NCI-H460 (cell line): ENCODE results near the gene MIA2. TPM values are rescaled to one million over a fixed set of nuclear protein-coding genes. Genes with fewer than 3 reads are reported as not detected.

ENCODE experiments used
- DNase-seq: peaks from one replicate; pipeline ENCODE4 v3.0.0-alpha.2; 2016; ENCODE audit warnings: low read depth; ENCODE audit errors: extremely low read depth
- total RNA-seq: library from RNA; depleted of rRNA; stranded (reverse); fragments of >200 nt; shearing (Covaris generic); gene quantifications from 2 replicates; pipeline ENCODE4 v1.2.3, GENCODE V29; 2014

Gene MIA2
- total RNA-seq, 1 experiment from 2014 or later = 72.8 TPM

DNA sequence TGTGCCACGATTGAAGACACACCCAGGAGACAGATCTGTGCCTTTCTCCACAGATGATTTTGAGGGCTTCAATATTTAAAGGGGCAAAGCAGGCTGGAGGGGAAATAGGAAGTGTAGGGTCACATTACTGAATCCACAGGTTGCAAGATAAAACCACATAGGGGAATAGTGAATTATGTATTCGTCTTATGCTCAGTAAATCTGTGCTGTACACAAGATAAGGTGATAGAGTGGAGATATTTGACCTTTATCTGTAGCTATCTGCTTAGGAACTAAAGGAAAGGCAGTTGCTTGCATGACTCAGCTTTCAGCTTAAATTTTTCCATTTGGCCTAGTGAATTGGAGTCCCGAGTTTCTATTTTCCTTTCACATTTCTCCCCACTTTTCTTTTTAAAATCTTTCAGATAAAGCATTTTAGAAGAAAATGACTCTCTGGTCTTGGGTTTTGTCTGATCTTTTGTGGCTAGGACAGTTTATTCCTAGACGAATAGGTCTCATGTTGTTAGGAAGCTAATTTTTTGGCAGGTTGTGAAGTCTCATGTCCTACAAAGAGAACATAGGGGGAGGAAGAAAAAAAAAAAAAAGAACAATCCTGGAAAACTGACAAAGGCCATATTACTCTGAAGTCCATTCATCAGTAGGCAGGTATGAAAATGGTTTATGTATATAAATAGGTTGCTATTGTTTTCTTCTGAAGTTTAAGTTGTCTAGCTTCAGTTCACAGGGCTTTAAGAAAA lies 143.1 kb downstream of the MIA2 start:
- DNase-seq = peak; percentile 40

DNA sequence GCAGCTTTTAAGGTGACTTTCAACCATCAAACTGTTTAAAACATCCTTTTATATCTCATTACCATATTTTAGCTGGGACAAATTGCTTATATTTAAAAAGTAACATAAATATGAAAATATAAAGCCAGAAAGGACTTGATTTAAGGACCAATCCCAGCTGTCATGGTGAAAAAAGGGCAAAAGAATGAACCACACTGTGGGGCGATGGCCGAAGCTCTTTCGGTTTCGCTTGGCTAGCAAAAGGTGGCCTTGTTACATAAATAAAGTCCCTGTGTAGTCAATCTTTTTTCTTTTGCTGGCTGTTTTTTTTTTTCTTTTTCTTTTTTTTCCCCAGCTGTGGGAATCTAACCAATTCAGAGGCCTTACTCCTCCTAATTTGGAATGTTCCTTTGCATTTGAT lies 147.7 kb downstream of the MIA2 start:
- no peak for DNase-seq

DNA sequence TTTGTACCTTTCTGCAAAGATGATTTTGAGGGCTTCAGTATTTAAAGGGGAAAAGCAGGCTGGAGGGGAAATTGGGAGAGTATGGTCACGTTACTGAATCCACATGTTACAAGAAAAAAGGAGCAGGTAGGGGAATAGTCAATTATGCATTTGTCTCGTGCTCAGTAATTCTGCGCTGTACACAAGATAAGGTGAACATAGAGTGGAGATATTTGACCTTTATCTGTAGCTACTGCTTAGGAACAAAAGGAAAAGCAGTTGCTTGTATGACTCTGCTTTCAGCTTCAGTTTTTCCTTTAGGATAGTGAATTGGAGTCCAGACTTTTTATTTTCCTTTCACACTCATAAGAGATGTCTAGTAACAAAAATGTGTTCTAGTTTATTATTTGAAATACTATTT lies 148.7 kb downstream of the MIA2 start:
- DNase-seq = no peak

DNA sequence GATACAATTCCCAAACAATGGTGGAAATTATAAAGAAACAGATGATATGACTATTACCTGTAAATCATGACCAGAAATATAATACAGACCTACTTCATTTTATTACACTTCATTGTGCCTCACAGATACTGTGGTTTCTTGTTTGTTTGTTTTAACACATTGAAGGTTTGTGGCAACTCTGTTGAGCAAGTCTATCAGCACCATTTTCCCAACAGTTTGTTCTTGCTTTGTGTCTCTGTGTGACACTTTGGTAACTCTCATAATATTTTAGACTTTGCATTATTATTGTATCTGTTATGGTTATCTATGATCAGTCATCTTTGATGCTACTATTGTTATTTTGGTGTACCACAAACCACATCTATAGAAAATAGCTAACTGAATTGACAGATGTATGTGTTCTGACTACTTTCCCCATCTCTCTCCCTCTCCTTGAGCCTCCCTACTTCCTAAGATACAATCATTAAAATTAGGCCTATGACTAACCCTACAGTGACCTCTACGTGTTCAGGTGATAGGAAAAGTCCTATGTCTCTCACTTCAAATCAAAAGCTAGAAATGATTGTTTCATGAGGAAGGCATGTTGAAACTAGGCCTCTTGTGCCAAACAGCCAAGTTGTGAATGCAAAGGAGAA lies 149.4 kb downstream of the MIA2 start:
- DNase-seq = no peak

DNA sequence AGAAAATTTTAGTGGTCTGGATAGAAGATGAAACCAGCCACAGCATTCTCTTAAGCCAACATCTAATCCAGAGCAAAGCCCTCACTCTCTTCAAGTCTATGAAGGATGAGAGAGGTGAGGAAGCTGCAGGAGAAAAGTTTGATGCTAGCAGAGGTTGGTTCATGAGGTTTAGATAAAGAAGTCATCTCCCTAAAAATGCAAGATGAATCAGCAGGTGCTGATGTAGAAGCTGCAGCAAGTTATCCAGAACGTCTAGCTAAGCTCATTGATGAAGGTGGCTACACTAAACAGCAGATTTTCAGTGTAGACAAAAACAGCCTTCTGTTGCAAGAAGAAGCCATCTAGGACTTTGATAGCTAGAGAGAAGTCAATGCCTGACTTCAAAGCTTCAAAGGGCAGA lies 150.0 kb downstream of the MIA2 start:
- DNase-seq = no peak

DNA sequence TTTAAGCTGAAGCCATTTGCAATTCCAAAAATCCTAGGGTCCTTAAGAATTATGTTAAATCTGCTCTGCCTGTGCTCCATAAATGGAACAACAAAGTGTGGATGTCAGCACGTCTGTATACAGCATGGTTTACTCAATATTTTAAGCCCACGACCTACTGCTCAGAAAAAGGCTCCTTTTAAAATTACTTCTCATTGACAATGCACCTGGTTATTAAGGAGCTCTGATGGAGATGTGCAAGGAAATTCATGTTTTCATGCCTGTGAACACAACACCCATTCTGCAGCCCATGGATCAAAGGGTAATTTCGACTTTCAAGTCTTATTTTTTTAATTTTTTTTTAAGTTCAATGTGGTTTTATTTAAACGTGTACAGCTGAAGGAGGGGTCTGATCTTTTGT lies 150.5 kb downstream of the MIA2 start:
- DNase-seq = no peak

DNA sequence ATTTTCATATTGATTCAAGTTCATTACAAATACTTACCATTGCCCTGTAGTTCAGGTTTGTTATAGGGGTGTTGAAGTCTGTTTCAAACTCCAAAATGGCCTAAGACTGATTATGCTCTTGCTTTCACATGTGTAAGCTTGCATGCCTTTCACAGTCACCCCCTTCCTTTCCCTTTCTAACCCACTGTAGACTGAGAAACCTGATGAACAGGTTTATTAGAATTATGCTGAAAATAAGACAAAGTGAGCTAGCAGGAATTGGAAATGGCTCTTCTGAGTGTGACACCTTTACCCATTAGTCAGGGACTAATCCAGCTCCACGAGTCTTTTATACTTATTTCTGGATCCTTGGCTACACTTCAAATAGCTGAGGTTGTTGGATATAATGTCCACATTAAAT lies 159.6 kb downstream of the MIA2 start:
- no peak for DNase-seq

DNA sequence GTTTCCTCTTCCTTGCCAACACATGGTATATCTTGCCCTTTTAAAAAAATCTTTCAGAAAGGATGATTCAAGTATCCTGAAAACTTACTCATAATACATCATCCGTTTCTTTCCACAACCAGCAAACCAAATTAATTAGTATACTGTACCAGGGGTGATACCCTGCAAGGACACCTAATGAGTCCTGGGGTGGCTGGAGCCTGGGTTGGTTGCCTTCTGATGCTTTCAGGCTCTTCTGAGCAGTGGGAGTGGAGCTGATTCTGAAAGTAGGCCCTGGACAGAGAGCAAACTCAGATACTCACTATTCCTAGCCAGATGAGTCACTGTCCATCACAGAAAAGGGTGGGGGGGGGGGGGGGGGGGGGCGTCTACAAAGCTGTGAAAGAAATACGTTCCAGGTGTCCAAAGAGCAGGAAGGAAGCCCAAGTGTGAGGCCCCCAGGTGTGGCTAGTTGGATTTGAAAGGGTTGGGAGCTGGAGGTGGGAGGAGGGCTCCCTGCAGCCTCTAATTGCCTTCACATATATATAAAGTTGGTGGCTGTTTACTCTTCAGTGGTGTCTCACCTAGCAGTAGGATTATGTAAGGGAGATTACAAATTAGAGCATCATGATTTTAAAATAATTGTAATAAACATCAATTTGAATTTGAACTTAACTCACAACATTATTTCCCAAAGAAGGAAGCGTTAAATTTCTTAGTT lies 162.0 kb downstream of the MIA2 start:
- no peak for DNase-seq

DNA sequence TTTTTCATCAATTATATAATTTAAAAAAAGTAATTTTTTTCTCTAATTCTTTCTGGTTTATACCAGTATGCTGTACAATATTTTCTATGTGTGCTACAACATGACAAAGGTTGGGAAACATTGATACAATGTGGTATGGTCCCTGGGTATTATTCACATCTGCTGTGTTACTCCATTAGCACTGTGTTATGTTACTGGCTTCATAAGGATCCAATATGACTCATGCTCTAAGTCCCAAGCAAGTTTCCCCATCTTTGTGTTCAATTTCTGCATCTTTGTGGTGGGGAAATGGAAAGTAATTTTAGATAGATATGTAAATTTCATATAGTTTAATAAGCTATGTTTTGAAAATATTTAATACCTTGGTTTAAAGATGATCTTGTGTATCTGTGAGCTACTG lies 162.7 kb downstream of the MIA2 start:
- no peak for DNase-seq

DNA sequence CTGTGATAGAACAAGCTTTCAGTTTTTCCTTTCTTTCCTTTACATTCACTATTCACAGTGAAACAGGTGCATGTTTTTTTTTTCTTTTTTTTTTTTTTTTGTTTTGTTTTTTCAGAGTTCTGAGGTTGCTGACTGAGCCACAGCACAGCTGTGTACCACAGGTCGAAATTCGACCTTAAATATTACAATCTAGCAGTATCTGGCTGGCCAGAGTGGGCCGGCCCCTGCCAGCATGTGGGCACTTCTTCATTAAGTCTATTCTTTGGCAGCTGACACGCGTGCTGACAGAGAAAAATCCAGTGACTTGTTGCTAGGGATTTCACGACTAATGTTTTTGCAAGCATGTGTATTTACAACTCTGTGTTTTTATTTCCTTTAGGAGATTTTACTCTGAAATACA lies 164.7 kb downstream of the MIA2 start:
- no peak for DNase-seq

DNA sequence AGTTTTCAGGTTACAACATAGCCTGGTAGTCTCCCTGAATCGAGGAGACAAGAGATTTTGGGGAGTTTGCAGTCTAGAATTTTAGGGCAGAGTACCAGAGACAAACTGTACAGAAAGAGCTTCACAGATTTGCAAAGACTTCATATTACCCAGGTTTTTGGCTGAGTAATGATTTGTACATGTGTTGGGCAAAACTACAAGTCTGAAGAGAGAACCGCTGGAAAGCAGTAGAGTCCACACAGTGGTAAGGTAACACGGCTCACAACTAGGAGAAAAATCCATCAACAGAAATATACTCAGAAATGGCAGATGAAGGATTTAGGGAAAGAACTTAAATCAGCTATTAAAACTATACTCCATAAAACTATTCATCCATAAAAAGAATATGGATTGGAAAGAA lies 172.8 kb downstream of the MIA2 start:
- DNase-seq = no peak

DNA sequence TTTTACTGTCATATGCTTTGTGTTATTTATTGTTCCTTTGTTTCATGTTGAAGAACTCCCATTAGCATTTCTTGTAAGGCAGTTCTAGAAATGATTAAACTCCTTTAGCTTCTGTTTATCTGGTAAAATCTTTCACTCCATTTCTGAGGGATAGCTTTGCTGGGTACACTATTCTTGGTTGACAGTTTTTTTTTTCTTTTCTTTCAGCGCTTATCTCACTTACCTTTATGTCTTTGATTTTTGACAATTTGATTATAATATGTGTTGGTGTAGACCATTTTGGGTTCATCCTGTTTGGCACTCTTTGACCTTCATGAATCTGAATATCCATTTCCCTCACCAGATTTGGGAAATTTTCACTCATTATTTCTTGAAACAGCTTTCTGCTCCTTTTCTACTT lies 182.4 kb downstream of the MIA2 start:
- DNase-seq = no peak

DNA sequence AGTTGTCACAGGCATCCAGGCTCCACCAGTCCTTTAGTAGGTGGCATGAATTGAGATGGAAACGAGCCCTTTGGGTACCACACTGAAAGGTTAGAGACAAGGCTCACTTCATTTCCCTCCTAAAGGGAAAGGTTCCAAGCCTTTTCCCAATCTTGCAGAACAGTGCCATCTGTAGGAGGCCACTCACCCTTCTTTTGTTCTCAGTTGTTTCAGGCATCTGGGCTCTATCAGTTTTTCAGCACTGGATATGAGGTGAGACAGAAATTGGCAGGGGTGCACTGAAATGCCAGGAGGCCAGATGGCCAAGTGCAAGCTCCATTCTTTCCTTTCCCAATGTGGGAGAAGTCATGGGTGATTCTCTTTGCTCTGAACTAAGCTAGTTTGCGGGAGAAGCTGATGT lies 183.3 kb downstream of the MIA2 start:
- no peak for DNase-seq

DNA sequence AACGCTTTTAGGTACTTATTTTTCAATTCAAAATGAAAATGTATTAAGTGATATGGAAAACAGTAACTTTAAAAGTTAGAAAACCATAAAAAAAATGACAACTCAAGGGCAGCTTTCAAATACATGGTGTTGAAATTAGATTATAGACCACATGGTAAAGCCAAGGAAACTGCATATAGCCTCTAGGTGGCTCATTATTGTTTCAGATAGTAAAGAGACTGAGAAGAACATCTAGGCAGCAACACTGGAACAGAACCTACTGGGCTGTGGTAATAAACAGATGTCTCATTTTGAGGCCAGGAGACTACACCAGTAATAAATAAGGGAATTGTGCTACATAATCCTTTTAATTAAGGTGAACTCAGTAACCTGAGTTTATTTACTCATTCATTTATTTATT lies 185.6 kb downstream of the MIA2 start:
- no peak for DNase-seq

DNA sequence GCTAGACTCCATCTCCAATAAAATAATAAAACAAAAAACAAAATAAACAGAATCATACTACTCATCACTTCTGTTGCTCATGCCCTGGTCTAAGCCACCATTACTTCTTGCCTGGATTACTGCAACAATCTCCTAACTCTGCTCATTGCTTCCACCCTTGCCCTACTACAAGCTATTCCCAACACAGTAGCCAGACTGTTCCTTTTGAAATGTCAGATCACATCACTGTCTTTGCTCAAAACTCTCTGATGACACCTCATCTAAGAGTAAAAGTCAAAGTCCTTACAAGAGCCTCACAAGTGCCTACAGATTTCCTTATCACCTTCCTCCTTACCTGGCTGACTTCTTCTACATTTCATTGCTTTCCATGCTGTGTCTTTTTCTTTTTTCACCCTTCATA lies 188.5 kb downstream of the MIA2 start:
- DNase-seq = no peak

DNA sequence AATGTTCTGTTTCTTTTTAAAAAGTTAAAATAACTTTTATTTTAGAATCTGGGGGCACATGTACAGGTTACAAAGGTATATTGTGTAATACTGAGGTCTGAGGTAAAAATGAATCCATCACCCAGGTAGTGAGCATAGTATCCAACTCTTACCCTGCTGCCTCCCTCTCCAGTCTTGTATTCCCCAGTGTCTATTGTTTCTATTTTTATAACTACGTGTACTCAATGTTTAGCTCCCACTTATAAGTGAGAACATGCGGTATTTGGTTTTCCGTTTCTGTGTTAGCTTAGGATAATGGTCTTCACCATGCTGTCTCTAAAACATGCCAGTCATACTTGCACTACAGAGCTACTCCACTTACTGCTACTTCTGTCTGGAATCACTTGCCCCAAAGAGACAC lies 190.1 kb downstream of the MIA2 start:
- DNase-seq = no peak

DNA sequence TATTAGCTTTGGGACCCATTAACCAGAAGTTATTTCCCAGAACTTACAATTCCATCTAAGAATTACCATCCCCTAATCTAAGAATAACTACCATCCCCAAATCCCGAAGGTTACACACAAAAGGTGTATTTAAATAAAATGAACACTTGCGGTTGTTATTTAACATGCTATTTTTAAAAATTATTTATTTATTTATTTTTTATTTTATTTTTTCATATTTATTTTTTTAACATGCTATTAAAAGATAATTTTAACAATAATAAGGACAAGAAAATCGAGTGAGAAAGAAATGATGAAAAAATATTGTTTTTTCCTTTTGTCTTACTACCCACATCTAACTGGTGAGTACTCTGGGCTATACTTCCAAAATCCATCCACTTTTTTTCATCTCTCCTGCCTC lies 192.2 kb downstream of the MIA2 start:
- DNase-seq = no peak

DNA sequence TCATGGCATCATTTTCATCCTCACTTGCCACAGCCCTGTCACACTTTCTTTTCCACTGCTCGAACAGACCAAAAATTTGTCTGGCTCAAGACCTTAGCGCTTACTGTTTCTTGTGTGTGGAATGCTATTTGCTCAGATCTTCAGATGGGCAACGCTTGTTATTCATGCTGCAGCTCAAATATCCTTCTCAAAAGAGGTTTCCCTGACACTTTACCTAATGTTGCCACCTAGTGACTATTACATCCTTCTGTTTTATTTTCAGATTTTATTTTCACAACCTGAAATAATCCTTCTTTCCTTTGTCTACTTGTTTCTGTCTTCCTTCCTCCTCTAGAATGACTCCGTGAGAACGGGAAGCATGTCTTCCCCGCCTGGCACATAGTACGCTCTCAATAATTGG lies 192.9 kb downstream of the MIA2 start:
- DNase-seq = no peak

DNA sequence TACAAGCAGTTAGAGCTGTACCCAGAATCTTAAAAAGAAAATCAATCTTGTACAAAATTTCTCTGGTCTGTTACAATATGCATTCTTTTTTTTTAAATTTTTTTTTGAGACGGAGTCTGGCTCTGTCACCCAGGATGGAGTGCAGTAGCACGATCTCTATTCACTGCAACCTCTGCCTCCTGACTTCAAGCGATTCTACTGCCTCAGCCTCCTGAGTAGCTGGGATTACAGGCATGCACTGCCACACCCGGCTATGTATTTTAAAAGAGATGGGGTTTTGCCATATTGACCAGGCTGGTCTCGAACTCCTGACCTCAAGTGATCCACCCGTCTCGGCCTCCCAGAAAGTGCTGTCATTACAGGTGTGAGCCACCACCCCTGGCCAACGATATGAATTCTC lies 194.4 kb downstream of the MIA2 start:
- no peak for DNase-seq

DNA sequence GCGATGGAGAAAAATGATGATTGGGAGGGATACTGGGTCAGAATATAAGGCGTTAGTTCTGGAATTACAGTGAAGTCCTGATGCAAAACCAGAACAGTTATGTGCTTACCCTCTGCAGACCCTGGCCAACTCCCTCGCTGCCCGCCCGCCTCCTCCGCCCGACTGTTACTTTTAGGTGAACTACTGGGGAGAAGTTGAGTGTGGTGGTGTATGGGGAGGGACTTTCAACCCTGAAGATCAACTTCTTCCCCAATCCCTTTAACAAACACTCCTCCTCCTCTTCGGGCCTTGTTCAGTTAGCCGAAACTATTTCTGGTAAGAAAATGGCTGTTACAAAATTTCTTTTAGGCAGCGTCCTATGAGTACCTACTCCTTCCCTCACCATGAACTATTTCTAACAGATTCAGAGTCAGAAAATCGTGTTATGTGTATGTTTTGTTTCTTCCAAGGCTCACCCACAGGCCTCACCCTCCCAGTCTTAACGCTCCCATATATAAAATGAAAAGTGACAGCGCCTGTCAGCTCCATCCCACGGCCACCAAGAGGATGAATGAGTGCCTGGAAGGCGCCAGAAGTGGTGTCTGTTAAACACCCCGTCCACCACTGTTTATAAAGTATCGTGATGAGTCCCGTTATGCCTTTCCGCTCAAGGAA lies 197.2 kb downstream of the MIA2 start:
- no peak for DNase-seq

DNA sequence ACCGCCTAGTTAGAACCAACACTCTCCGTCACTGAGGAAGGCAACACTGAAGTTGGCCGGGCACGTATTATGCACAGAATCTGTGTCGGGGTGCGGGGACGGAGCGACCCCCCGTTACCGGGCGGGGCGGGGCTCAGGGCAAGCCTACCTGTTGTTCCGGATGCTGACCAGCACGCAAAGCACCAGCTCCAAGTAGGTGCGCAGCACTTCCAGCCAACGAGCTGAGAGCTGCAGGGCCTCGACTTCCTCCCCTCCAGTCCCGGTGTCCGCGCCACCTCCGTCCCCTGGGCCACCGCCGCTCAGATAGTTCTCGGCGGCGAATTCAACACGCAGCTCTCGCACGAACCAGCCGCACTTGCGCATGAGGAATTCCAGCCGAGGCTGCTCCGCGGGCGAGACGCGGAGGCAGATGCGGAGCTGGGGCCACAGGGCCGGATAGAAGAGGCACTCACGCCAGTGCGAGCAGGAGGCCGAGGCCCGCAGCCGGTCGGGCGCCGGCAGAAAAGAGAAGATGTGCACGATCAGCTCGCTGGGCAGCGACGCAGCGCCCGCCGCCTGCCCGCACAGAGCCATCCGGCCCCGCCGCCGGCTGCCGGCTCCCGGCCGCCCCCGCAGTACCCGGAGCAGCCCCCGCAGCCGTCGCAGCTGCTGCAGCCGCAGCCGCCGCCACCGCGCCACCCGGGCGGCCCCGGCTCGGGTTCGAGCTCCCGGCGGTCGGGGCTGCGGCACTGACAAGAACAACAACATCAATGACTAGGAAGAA lies 197.9 kb downstream of the MIA2 start:
- no peak for DNase-seq
